ENCODE measurements around the gene SNCB.
A peak's percentile ranks its signal among the peaks of the same experiment; 100 is the strongest.
"Not testable (repeated sequence)": the region's sequence is repeated elsewhere in the genome, so short reads cannot be mapped to it uniquely, and the experiment has no call there.

The SNCB gene

DNA sequence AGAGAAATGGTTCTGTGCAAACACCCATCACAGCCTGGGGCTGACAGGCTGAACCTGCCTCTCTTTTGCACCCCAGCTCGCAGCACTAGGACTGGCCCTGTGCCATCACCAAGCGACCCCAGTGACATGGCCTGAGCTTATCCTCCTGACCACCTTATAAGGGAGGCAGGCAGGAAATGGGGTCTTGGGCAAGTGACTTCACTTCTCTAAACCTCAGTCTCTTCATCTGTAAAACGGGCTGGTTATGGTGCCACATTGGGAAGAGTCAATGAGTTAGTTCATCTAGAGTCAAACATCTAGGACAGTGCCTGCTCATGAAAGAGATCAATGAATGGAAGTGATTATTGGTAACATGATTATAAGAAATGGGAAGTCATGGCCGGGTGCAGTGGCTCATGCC lies 6.2 kb downstream of the SNCB start:
- DNase-seq (ENCODE audit: low spot score): no peak

DNA sequence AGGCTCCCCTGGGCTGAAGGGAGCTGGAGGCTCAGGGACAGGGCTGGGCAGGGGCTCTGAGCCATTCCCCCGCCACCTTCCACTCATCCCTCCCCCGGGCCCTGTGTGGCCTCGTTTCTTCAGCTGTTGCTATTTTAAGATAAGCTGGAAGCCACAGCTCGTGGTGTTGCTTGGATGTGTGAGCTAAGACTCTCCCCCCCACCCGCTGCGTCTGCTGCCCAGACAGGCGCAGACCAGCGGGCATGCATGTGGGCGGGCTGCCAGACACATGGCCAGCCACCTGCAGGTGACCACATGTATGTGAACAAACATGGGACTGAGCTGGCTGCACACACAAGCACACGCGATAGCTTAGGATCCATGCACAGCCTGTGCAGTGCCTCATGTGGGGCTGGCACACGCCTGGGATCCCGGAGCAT lies 8.7 kb downstream of the SNCB start:
- DNase-seq (ENCODE audit: low spot score): no peak

DNA sequence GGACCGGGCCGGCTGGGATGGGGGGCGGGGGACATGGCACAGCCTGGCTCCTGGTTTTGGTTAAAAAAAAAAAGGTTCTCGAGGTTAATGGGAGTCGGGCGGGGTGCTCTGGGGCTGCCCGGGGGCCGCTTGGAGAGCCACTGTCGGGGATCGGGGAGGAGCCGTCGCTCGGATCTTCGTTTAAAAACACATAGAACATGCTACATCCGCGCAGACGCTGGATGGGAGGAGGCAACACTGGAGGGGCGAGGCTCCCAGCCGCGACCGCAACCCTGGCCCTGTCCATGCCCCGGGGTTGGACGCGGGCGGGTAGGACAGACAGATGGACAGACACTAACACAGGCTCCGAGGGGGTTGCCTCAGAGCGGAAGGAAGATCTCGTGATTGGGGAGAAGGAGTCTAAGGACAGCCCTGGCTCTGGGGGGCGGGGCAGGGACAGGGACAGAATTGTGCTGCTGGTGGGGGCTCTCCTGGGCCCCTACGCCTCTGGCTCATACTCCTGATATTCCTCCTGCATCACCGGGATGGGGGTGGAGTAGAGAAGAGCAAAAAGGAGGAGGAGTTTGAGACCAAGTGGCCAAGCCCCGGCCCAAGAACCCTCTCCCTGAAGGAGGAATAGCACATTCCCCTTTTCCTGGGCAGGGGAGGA lies 9.9 kb downstream of the SNCB start:
- DNase-seq (ENCODE audit: low spot score): no peak

DNA sequence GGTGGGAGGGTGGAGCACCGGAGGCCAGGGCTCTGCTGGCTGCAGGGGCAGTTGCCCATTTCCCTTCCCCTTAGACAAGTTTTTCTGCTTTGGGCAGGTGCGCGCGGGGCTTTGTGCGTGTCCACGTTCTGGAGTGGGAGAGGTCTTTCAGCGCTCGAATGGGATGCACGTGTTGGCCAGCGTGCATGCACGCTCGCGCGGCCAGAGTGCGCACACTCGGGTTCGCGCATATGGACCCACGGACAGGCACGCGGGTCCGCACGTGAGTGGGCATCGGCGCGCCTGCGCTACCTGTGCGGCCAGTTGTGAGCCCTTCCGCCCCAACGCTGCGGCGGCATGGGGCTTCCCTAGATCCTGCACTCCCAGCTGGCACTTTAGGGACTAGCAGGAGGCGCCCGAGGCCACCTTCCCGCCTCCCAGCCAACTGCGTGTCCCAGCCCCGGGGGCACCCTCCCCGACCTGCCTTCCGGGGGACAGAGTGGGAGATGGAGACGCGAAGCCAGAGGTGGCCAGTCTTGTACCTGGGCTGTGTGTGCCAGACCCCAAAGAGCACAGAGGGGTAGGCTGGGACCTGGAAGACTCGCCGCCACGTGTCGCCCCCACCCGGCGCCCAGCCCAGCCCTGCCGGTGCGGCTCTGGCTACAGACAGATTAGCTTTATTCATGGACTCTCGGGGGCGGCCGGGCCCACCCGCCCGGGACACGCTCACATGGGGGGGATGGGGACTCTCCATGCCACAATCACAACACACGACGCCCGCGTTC lies 10.6 kb downstream of the SNCB start:
- no peak for DNase-seq (ENCODE audit: low spot score)

DNA sequence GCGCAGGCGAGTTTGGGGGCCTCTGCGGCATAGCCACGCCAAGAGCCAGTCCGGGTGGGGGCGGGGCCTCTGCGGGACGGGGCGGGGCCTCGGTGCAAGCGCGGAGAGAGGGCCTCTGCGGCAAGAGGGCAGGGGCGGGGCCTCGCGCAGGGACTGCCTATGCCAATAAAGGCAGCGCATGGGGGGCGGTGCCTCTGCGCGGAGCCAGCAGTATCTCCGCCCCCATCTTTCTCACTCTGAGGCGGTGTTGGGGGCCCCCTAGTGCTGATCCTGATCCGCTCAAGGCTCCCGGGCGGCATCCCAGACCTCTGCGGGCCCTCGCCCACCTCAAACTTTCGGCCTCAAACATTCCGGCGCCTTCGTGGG lies 11.1 kb downstream of the SNCB start:
- DNase-seq (ENCODE audit: low spot score): peak; percentile 77

DNA sequence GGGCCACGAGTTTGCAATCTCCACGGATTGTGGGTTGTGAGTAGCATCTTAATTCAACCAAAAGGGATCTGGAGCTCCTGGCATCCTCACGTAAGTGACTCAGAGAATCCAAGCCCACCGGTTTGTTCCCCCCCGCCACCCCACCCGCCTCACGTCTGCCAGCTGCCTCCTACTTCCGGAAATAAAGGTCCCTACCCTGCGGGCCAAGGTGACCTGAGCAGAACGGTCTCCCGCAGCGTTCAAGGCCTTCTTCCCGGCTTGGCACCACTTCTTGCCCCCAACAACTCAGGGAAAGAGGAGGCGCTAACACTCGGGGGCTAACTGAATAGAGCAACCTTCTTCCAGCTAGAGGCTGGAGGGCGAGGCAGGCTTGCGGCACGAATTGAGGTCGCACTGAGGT lies 11.6 kb downstream of the SNCB start:
- no peak for DNase-seq (ENCODE audit: low spot score)

DNA sequence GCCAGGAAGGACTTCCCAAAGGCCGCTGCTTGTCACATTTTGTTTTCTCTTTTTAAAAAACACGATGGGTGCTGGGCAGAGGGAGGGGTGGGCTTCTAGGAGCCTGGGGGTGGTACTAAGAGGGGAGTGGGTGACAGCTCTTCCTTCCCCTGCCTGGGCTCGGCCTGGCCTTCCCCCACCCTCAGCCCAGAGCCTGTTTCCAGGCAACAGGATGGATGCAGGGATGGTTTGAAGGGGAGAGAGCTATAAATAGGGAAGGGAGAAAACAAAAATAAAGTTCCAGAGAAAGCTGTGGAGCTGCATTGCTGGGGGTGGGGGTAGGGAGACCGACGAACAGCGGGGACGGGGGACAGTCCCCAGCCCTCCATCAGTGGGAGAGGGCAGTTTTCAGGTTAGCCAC lies 13.8 kb downstream of the SNCB start:
- no peak for DNase-seq (ENCODE audit: low spot score)

DNA sequence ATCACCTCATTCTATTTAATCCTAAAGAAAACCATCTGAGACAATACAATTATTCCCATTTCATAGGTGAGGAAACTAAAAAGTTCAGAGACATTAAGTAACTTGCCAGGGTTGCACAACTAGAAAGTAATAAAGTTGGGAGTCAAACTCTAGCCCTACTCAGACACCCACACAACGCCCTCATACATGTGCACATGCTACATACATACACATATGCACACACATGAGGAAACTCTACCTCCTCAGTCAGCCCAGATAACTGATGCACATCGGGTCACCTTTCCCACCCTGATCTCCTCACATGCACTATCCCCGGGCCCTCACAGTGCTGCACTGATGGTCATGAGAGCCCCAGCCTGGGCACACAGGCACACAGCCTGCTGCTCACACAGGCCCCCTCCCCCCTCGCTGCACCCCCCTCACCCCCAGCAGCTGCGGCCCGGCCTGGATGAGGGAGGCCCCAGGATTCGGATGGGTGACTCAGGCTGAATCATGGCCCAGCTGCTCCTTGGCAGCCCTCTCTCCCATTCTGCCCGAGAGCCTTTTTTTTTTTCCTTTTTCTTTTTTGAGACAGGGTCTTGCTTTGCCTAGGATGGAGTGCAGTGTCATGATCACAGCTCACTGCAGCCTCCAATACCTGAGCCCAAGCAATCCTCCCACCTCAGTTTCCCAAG lies 15.4 kb downstream of the SNCB start:
- DNase-seq (ENCODE audit: low spot score): peak; percentile 31

DNA sequence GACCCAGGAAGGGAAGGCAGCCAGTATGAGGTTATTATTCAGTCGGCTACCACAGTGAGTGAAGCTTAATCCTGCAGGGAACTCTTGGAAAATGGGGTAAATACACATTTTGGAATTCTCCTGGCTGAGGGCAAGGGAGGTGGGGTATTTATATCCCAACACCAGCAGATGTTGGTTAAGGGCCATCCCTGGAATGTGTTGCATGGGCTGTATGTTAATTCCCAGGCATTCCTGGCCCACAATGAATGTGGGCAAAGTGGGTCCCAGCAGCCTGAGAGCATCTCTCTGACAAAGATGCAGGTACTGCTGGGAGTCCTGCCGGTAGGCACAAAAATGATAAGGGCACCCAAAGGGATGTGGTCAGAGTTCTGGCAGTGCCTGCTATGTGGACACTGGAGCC lies 17.5 kb downstream of the SNCB start:
- no peak for DNase-seq (ENCODE audit: low spot score)

DNA sequence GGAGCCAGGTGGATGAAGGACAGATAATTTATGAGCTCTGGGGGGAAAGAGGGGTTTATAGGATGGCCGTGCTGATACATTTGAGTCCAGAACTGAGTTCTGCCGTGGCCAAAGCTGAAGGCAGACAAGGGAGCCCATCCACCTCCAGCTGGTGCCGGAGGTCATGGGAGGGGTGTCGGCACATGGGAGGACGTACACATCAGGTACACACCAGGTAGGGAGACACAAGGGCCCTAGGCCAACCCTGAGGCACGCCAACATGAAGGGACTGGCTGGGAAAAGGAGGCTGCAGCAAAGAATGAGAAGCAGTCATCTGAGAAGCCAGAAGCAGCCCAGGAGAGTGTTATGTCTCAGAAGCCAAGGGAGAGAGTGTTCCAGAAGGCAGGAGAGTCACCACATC lies 18.3 kb downstream of the SNCB start:
- DNase-seq (ENCODE audit: low spot score): no peak

DNA sequence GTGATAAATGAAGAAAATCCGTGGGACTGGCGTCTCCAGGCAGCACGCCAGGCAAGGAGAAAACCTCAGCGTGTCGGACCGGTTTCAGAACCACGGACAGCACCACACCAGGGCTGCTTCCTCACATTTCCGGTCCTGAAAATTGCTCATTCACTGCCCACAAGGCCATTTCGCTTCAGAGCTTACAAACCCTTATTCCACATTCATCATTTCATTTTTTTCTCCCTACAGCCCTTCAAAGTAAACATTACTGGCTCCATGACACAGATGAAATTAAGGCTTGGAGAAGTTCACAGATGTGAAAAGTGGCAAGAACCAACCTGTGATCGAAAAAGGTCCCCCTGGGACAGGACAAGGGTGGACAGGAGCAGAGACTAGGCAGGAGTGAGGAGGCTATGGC lies 18.9 kb downstream of the SNCB start:
- peak; percentile 85 for DNase-seq (ENCODE audit: low spot score)

DNA sequence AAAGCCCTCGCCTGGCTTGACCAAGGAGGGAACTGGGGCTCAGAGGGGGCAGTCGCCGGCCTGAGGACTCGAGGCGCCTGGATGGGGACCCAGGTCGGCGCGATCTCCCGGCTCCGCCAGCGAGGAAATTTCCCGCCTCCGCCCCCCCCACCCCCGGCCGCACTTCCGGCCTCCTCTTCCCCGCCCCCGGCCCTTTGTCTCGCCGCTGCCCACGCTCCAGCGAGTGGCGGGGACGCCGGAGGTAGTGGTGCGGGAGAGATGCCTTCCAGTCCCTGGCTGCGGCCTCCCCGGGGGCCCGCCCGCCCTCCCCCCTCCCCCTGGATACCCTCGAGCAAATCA lies 19.9 kb downstream of the SNCB start:
- no peak for DNase-seq (ENCODE audit: low spot score)

DNA sequence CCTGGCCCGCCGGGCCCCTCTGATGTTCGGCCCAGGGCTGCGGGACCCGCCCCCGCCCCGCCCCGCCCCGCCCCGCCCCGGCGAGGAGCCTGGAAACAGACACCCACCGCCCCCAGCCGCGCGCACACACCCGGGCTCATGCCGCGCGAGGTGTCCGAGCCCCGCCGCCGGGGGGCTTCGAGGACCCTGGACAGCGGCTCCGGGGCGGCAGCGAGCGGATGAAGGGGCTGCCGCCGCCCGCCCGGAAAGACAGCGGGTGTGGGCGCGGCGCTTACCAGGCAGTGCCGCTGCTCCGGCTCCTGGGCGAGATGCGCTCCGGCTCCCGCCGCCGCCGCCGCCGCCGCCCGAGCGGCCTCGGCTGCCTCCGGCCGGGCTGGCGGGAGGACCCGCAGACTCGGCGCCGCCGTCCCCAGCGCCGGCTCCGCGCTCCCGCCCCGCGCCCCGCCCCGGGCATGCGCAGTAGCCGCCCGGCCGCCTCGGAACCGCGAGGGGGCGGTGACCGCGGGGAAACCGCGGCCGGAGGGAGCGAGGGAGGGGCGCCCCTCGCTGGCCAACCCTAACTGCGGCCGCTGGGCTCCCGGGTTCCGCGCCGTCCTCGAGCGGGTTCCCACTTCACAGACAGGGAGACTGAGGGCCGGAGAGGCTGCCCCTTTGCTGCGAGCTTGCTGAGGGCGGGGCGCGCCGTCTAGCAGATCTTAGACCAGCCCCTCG lies 20.5 kb downstream of the SNCB start, which contains the start of gene GPRIN1:
Gene GPRIN1, minus strand, starts transcription at position 433 of the 711 bp plus-strand sequence. CDS start 10,322 bp downstream, outside the sequence.
- peak; percentile 60 for DNase-seq (ENCODE audit: low spot score)

DNA sequence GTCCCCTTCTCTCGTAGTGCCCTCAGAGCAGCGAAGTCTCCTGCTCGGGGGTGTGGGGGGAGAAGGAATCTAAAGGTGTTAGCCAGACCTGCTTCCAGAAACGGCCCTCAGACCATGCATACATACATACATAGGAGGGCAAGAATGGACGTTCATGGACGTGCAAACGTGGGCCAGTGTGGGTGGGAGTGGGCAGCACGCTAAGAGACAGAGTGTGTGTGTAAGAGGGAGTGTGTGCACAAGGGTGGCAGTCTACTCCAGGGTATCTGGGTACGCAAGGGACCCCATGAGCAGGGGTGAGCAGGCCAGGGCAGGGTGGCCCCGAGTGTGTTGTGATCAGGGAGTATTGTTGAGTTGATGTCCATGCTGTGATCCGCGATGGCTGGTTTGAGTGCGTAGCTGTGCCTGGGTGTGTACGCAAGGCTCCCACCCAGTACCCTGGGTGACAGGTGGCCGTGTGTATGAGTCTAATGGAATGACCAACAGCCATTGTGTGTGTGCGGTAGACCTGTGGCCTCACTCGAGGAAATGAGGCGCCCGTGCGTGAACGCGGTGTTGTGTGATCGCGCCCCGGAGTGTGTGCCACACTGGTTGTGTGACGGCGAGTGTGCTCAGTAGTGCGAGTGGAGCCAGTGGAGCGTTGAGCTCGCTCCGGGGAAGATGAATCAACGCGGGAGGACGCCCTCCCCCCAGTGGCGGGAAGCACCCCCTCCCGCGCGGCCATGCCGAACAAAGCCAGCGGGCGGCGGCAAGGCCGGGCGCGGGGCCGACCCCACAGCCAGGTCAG lies 21.2 kb downstream of the SNCB start:
- no peak for DNase-seq (ENCODE audit: low spot score)

DNA sequence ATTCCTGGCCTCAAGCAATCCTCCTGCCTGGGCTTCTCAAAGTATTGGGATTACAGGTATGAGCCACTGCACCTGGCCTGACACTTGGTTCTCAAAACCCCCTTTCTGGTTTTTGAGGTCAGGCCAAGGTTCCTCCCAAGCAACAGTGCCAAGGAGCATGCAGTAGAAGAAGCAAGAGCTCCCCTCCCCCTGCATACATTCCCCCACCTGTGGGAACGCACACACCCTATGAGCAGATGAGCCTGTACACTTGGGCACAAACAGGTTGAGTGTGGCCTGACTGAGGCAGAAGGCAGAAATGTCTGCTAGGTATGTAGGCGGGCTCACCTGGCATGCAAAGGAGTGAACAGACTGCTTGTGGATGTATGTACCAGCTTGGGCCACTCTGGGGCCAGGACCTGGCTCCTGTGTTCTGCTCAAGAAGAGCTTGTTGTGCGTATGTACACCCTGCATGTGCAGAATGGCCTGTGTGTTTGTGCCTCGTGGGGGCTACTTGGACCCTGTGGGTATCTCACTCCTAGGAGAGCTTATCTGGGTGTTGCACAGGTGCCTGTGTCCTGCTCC lies 22.1 kb downstream of the SNCB start:
- DNase-seq (ENCODE audit: low spot score): no peak

DNA sequence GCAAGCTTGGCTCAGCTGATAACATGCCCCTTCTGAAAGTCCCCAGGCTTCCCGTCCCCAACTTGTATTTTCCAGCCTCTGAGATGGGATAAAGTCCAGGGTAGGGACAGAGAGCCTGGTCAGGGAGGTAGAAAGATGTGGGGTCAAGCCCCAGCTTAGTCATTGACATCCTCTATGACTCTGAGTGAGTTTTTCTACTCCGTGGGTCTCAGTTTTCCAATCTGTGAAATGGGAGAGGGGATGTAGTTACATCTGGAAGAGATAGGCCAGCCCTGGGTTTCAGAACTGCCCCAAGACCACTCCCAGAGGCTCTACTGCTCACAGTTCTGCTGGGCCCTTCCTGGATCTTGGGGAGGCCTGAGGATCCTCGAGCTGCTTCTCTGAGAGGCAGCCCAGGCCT lies 23.5 kb downstream of the SNCB start:
- no peak for DNase-seq (ENCODE audit: low spot score)

DNA sequence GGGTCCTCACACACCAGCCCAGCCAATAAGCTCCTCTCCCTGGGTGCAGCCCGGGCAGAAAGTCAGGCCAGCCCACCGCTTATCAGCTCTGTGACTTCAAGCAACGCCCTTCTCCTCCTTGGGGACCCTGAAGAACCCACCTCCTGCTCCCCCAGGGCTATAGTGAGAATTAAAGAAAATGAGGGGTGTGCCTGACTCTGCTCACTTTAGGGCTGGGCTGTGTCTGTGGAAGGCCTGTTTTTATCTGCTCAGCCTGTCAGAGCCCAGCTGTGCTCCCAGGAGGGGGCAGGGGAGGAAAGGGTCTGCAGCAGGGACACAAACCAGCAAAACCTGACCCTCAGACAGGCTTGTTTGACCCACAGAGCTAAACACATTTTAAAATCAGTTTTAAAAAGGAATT lies 24.3 kb downstream of the SNCB start:
- DNase-seq (ENCODE audit: low spot score): no peak

DNA sequence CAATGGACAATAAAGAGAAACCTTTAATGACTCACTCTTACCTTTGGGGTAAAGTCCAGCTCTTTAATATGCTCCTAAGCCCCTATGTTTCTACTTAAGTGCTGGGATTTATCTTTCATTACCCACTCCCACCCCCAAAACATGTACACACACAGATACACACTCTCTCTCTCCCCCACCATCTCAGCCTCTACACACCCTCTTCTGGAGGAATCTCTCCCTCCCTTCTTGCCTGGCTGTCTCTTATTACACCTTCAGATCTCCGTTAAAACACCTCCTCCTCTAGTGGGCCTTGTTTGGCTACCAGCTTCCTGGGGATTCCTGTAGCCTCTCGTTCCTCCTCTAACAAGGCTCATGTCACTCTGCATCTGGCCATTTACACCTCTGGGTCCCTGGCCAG lies 27.2 kb downstream of the SNCB start:
- DNase-seq (ENCODE audit: low spot score): no peak

DNA sequence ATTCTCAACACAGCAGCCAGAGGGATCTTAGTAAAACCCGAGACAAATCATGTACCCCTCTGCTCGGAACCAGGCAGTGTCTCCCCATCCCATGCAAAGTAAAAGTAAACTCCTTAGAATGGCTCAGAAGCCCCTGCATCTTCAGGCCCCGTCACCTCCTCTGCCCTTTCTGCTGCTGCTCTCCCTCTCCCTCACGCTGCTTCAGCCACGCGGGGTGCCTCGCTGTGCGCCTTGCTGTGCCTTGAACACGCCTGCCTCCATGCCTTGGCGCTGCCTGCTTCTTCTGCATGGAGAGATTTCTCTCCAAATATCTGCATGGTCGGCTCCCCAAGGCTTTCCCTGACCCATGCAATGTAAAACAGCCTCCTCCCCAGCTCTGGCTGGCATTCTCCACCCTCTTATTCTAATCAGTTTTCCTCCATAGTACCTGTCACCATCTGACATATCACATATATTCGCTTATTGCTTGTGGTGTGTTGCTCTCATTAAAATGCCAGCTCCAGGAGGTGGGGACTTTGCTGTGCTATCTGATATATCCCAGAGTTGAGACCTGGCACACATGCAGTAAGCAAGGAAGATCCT lies 28.3 kb downstream of the SNCB start:
- no peak for DNase-seq (ENCODE audit: low spot score)

DNA sequence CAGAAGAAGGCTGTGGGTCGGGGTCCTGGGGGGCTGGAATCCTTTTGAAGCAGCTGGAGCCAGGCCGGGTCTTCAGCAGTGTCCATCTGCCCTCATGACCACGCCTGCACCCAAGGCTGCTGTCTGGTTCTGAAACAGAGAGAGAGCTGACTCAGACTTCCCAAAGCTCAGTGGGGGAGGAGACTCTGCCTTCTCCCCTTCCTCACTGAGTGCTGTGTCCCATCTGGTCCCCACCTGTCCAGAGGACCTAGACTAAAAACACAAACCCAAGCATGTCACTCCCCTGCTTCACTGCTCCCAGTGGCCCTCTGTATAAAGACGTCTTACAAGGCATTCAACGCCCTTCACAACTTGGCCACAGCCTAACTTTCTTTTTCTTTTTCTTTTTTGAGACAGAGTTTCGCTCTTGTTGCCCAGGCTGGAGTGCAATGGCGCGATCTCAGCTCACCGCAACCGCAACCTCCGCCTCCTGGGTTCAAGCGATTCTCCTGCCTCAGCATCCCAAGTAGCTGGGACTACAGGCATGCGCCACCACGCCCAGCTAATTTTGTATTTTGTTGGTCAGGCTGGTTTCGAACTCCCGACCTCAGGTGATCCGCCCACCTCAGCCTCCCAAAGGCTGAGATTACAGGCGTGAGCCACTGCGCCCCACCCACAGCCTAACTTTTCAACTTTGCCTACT lies 30.4 kb downstream of the SNCB start:
- not testable (repeated sequence) for DNase-seq (ENCODE audit: low spot score)

Measured in kidney capillary endothelial cell (primary cell).